Activated CD8-positive, alpha-beta memory T cell treated with anti-CD3 and anti-CD28 coated beads, Interleukin-2, amount 50 U/mL, for 1 hour (primary cell): ENCODE data around the gene DOCK4.
"Not testable (repeated sequence)": the region's sequence is repeated elsewhere in the genome, so short reads cannot be mapped to it uniquely, and the experiment has no call there.

Experiments used
- DNase-seq: peaks from one replicate; pipeline ENCODE4 v3.0.0-alpha.2; 2020; ENCODE audit errors: extremely low read depth

DOCK4 gene

DNA sequence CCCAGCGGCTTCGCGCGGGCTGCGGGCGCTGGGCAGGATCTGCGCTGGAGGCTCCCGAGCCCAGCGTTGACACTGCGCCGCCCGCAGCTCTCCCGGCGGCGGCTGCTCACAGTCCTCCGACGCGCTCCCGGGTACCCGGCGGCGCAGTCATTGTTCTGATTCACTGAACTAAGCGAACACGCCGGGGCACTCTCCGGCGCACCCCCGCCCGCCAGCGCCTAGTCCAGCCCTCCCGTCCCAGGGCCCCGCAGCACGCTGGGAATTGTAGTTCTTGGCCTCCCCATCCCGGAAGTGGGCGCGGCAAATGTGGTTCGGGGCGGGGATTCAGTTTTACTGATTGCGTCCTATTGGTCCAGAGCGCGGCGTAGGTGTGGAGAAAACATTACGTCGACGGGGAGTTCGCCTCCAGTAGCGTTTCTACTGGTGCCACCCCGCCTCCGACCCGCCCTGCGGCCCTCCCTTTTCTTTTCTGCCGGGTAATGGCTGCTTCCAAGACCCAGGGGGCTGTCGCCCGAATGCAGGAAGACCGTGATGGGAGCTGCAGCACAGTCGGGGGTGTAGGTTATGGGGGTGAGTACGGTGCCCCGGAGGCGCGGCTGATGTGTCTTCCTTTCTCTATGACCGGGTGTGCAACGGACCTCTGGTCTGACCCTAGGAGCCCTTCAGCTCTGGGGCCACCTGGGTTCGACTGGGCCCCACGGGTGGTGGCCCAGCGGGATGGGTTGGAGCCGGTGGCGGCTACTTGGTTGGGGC is at the start of gene DOCK4, which contains the start of gene ZNF277:
DOCK4 (minus strand) TSS at position 162 of the 753 bp plus-strand sequence. CDS start 261 bp downstream, outside the sequence.
ZNF277 (plus strand) TSS at position 458 of the 753 bp plus-strand sequence; CDS start at position 480, 22 bp downstream.
- peak; percentile 98 for DNase-seq

DNA sequence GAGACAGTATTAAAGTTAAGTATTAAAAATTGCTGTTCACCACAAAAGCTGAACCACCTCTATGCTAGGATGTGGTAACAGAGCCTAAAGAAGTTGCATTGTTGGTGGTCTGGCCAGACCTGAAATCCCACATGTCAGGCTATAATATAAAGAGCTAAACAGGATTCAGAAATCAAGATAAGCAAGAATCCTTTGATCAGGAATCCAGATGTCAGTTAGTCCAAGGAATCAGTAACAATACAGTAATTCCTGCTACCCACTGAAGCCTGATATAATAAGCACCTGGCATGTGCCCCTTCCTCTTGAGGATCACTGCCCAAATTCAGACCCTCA is 49.2 kb upstream of the DOCK4 start:
- DNase-seq = no peak

DNA sequence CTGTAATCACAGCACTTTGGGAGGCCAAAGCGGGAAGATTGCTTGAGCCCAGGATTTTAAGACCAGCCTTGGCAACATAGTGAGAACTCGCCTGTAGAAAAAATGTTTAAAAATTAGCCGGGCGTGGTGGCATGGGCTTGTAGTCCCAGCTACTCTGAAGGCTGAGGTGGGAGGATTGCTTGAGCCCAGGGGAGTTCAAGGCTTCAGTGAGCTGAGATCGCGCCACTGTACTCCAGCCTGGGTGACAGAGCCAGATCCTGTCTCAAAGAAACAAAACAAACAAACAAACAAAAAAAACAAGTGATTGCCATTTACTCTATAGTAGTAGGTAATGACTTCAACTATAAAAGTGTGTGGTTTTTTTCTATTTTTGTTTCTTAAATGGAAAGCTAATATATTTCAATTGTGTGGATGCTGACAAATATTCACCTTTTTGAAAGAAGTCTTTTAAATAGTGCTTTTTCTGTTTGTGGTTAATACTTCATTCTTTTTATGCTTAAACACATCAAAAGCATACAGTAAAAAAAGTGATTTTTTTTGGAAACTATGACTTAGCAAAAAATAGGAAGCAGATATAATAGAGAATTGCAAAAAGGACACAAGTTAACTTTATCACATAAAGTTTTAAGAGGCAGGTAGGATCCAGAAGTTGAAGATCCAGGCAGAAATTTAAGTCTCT is 48.6 kb upstream of the DOCK4 start:
- no peak for DNase-seq

- DNase-seq = no peak
These were observed 48.0 kb upstream of the DOCK4 start for GRCh38 chr7:112254156-112254555.

GRCh38 chr7:112252691-112253090 is 46.5 kb upstream of the DOCK4 start:
- no peak for DNase-seq

DNA sequence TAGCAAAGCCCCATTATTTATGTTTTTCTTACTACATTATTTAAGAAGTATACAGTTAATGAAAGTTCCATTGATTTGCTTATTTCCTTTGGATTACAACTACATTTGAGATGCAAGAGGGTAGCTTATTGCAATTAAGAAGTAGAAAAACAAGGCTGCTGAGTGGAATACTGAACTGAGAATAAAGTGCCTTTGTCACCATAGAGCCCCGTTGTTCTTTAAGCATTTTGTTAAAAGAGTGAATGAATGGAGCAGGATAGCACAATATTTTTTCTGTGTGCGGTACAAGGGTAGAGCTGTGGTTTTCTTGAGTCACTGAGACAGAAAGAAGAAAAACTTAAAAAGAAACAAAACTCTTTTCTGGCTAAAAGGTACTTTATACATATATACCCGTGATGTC is 45.9 kb upstream of the DOCK4 start:
- no peak for DNase-seq

GRCh38 chr7:112249967-112250366 is 43.8 kb upstream of the DOCK4 start:
- DNase-seq = not testable (repeated sequence)

- DNase-seq = no peak
These were observed 42.4 kb upstream of the DOCK4 start for GRCh38 chr7:112248598-112248997.

DNA sequence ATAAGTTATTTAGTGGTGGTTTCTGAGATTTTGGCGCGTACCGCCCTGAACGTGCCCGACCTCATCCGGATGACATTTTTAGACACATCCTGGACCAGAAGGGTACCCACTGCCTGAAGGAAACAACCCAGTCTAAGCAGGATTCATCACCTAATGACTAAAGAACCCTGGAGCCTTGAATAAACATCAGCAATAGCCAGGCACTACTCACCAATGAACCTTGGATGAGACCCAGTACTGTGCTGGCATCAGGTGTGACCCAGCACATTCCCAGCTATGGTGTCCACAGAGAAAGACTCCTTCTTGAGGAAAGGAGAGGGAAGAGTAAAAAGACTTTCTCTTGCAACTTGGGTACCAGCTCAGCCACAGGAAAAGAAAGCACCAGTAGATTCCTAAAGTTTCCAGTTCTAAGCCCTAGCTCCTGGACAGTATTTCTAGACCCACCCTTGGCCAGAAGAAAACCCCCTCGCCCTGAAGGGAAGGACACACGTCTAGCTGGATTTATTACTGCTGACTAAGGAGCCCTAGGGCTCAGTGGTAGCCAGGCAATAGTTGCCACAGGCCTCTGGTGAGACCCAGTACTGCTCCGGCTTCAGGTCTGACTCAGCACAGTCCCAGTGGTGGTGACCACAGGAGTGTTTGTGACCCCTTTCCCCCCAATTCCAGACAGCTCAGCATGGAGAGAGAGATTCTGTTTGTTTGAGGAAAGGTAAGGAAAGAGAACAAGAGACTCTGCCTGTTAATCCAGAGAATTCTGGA is 32.8 kb upstream of the DOCK4 start:
- DNase-seq = no peak

DNA sequence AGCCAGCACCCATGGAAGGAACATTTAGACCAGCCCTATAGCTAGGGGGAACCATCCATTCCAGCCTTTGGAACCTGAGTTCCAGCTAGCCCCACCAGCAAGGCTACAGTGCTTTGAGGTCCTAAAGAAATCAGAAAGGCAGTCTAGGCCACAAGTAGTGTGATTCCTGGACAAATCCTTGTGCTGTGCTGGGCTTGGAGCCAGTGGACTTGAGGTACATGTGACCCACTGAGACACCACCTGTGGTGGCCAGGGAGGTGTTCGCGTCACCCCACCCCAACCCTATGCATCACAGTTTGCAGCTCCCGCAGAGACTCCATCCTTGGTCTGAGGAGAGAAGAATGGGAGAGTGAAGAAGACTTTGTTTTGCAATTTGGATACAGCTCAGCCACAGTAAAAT is 32.1 kb upstream of the DOCK4 start:
- DNase-seq = no peak

GRCh38 chr7:112236597-112236996 is 30.4 kb upstream of the DOCK4 start:
- DNase-seq = no peak

DNA sequence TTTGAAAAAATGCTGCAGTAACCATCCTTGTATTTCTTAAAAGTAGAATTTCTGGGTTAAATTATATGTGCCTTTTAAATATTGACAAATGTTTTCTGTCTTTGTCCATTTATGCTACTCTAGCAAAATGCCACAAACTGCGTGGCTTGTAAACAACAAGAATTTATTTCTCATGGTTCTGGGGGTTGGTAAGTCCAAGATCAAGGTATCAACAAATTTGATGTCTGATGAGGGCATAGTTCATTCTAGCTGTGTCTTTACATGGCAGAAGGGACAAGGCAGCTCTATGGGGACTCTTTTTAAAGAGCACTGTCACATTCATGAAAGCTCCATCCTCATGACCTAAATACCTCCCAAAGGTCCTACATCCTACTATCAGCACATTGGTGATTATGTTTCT is 27.9 kb upstream of the DOCK4 start:
- no peak for DNase-seq

GRCh38 chr7:112233048-112233697 is 27.0 kb upstream of the DOCK4 start:
- DNase-seq = no peak

- DNase-seq = no peak
These were observed 26.2 kb upstream of the DOCK4 start for GRCh38 chr7:112232212-112232978.

- no peak for DNase-seq
These were observed 22.4 kb upstream of the DOCK4 start for GRCh38 chr7:112228632-112229031.

DNA sequence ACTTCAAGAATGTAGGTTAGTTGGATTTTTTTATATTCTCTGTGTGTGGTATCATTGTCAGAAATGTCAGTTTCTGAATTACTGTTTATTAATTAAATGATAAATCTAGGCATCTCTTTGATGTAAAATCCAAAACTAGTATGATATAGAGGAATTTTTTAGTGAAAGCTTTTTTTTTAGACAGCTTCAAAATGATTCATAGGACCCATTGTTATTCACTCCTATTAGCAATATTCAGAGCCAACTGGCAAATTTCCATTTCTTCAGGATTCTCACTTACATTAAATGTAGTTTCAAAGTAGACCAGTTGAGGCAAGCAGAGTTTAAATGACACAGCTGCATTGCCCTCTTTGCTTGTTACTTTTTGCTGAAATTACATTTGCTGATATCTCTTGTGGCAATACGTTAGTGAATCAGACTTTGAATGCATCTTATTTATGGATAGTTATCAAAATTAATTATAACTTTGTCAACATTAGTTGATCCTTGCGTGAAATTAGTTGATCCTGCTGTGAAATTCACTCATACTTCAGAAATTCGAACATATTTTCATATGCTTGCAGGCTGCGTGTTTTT is 20.6 kb upstream of the DOCK4 start:
- DNase-seq = no peak

- DNase-seq = no peak
These were observed 18.8 kb upstream of the DOCK4 start for GRCh38 chr7:112225006-112225405.

- no peak for DNase-seq
These were observed 18.0 kb upstream of the DOCK4 start for GRCh38 chr7:112224186-112224585.

DNA sequence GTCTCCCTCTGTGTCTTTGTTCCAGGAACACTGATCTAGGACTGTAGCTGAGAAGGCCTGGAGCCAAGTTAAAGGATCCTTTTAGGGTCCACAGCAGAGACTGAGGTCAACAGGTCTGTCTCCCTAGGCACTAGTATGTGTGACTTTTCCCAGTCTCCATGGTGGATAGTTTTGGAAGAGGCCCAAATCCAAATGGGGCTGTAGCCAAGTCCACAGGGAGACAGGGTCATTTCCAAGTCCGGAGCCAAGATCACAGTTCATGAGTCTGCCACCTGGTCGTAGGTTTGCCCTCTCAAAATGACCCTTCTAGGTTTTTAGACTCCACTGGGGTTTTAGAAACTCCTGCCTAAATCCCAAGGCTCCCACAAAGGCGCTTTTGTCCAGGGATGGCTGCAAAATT is 17.1 kb upstream of the DOCK4 start:
- DNase-seq = no peak

- DNase-seq = no peak
These were observed 14.8 kb upstream of the DOCK4 start for GRCh38 chr7:112220877-112221434.

DNA sequence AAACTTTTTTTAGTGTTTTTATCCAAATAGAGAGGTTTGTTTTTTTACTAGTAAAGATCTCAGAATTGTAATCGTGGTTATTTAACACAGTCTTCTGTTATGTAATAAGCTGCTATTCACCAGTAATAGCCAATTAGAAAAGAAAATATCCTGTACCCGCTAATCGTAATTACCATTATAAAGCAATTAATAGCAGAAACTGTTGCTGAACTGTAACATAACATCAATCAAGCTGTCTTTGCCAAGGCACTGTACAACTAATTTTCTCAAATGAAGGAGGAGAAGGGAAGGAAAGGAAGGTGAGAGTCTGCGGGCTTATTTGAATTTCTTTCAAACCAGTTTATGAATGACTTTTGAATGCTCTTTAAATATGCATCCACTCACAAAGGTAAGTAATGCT is 9.6 kb upstream of the DOCK4 start:
- DNase-seq = no peak
